ENCODE data around the gene STX4. TPM values are rescaled to one million over a fixed set of nuclear protein-coding genes. Genes with fewer than 3 reads are reported as not detected.

Gene STX4
- total RNA-seq, 1 experiment from 2014 or later: 32.3 TPM

- Mint-ChIP-seq H3K27ac (no peak overlapping the region), H3K27me3 (ENCODE audit: low read depth) (0 out of 2 replicates have a peak, but pooled peaks cover 2% of the 10 kb centered on the region), H3K4me1 (peaks cover 0 to 7% of the 10 kb centered on the region in 2 experiments; a peak in 1 of 4 replicates), H3K4me3 (no peak overlapping the region), H3K36me3 (ENCODE audit: insufficient read depth in 1 of 3, low read depth in 3 of 3) (peaks cover 0 to 13% (median 2%) of the 10 kb centered on the region in 3 experiments; a peak in 3 of 7 replicates), H3K9me3 (no peaks in the 10 kb centered on the region)
- H3K27me3 ChIP-seq (ENCODE audit: insufficient read depth, low read length): no peaks in the 10 kb centered on the region
- no peak overlapping the region for H2AK5ac ChIP-seq (ENCODE audit: insufficient read length, low read length)
- no peaks in the 10 kb centered on the region for H4K20me1 ChIP-seq (ENCODE audit: control insufficient read depth, insufficient read depth, insufficient read length)
- H4K91ac ChIP-seq (ENCODE audit: insufficient read length, low read depth, low read length): no peak overlapping the region
- no peak overlapping the region for H3K4ac ChIP-seq (ENCODE audit: low read depth, low read length)
- H3K4me1 ChIP-seq (ENCODE audit: insufficient read depth, low read length): no peaks in the 10 kb centered on the region
- H4K8ac ChIP-seq (replicated peaks; ENCODE audit: insufficient read length, low read depth, low read length): no peak overlapping the region
- DNase-seq: no peak
- H2BK5ac ChIP-seq (ENCODE audit: insufficient read length, low read length): no peak overlapping the region
- H2BK120ac ChIP-seq (ENCODE audit: low read depth, low read length, poor library complexity, severe bottlenecking): no peak overlapping the region
- H3K79me2 ChIP-seq (ENCODE audit: insufficient read depth, low read length): no peaks in the 10 kb centered on the region
- H4K5ac ChIP-seq (ENCODE audit: insufficient read length, low read depth, low read length): no peak overlapping the region
- H3K27ac ChIP-seq (ENCODE audit: insufficient read length, low read depth, low read length): no peak overlapping the region
- peaks cover 5% of the 10 kb centered on the region for H3K23me2 ChIP-seq (ENCODE audit: insufficient read length, low read depth, low read length, poor library complexity, severe bottlenecking)
- H2BK12ac ChIP-seq (ENCODE audit: insufficient read length, low read depth, low read length): no peak overlapping the region
- H3K4me2 ChIP-seq (ENCODE audit: insufficient read depth, insufficient read length, low read length): no peak overlapping the region
- no peak overlapping the region for H3K56ac ChIP-seq (ENCODE audit: insufficient read length, low read depth, low read length)
- H2BK15ac ChIP-seq (ENCODE audit: low read depth, low read length): peak overlapping the region; percentile 19; the same call in 1 of the 2 replicates
- H3K14ac ChIP-seq (ENCODE audit: insufficient read depth, low read length): no peak overlapping the region
- H3K9me3 ChIP-seq (ENCODE audit: control insufficient read depth, low read depth, low read length): no peaks in the 10 kb centered on the region
- no peak overlapping the region for H3K18ac ChIP-seq (ENCODE audit: insufficient read length, low read depth, low read length)
- no peaks in the 10 kb centered on the region for H3K79me1 ChIP-seq (ENCODE audit: insufficient read depth, low read depth, low read length, poor library complexity, severe bottlenecking)
- no peak overlapping the region for H3T11ph ChIP-seq (ENCODE audit: low read length)
- WGBS (ENCODE audit: extremely low coverage, insufficient read length, low lambda C conversion rate): no CpG with 5 or more reads among the region's 1 CpG
- no peak for TF ChIP-seq CTCF (conservative IDR thresholded peaks at IDR 0.05)
- H2AFZ ChIP-seq (ENCODE audit: low read length): no peak overlapping the region
- H2BK20ac ChIP-seq (ENCODE audit: low read depth, low read length, poor library complexity, severe bottlenecking): no peak overlapping the region
- H3K23ac ChIP-seq (ENCODE audit: insufficient read length, low read depth, low read length): no peak overlapping the region
- H3K9ac ChIP-seq (ENCODE audit: extremely low read depth, insufficient read length, low read length): no peak overlapping the region
Measured at GRCh38 chr16:31043352-31043751, 10.0 kb downstream of the STX4 start.
